Adipocyte (in vitro differentiated cells): ENCODE measurements around the gene ACP3.
A peak's percentile ranks its signal among the peaks of the same experiment; 100 is the strongest.

Experiments
- DNase-seq: peaks from one replicate; pipeline ENCODE4 v3.0.0-alpha.2; 2015; ENCODE audit warnings: low read depth
- H3K27me3 ChIP-seq: replicated peaks from 2 replicates; pipeline ENCODE4 v1.7.0; 2013; ENCODE audit warnings: mild to moderate bottlenecking, low read length, moderate library complexity; ENCODE audit not compliant: control insufficient read depth, insufficient read depth
- H3K36me3 ChIP-seq: 2 replicates; pipeline ENCODE4 v1.7.0; 2013; ENCODE audit warnings: low read length, mild to moderate bottlenecking, moderate library complexity; ENCODE audit not compliant: control insufficient read depth, insufficient read depth, severe bottlenecking
- H3K4me1 ChIP-seq: 2 replicates; pipeline ENCODE4 v1.7.0; 2013; ENCODE audit warnings: mild to moderate bottlenecking, low read length, moderate library complexity; ENCODE audit not compliant: control insufficient read depth, insufficient read depth
- H3K4me3 ChIP-seq: 2 replicates; pipeline ENCODE4 v1.7.0; 2013; ENCODE audit warnings: mild to moderate bottlenecking, low read length, moderate library complexity
- H3K9ac ChIP-seq: 2 replicates; pipeline ENCODE4 v1.7.0; 2013; ENCODE audit warnings: mild to moderate bottlenecking, low read length, moderate library complexity
- H3K9me3 ChIP-seq: 2 replicates; pipeline ENCODE4 v1.7.0; 2013; ENCODE audit warnings: mild to moderate bottlenecking, low read length, moderate library complexity; ENCODE audit not compliant: control insufficient read depth

The ACP3 gene, protein sequence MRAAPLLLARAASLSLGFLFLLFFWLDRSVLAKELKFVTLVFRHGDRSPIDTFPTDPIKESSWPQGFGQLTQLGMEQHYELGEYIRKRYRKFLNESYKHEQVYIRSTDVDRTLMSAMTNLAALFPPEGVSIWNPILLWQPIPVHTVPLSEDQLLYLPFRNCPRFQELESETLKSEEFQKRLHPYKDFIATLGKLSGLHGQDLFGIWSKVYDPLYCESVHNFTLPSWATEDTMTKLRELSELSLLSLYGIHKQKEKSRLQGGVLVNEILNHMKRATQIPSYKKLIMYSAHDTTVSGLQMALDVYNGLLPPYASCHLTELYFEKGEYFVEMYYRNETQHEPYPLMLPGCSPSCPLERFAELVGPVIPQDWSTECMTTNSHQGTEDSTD

DNA sequence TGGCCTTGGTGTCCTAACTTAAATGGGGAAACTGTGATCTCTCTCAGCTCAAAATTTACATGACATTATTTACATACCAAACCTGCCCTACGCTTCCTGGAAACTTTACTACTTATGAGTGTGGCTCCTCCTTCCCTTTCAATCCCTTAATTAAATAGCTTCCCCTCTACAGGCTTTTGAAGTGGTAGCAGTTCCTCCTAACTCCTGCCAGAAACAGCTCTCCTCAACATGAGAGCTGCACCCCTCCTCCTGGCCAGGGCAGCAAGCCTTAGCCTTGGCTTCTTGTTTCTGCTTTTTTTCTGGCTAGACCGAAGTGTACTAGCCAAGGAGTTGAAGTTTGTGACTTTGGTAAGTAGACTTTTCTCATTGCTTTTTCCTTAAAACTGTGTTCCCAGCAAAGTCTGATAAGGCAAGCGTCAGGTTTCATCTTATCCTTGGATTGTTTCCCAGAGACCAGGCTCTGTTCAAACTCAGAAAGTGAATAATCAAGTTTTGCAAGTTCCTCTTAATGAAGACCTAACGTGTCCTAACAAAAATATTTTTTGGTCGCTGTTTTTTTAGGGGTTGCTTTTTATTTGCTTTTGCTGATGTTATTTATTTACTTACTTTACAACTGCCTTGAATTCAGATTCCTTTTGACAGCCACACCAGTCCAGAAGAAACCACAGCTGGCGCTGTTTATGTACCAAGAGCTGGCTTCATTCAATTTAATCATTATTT lies at the start of gene ACP3:
TSS of gene ACP3 (plus strand) at position 179 of the 720 bp plus-strand sequence. CDS start at position 229, 50 bp downstream.
- DNase-seq = peak; percentile 85
- peak within 1 kb of the TSS; percentile 57 for H3K4me3 ChIP-seq

DNA sequence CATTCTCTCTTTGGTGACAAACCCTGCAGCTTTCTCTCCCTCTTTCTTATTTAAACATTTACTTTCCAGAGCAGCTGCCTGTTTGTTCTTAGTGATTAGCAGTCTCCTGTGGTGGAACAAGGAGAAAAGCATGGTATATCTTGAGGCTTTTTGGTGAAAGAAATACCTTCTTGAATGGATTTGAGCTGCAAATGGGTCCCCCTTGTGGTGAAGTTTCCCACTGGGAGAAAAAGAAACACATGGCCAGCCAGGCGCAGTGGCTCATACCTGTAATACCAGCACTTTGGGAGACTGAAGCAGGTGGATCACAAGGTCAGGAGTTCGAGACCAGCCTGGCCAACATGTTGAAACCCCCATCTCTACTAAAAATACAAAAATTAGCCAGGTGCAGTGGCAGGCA lies 48.3 kb upstream of the ACP3 start:
- Histone ChIP-seq H3K27me3 (no peaks in the 10 kb centered on the region), H3K4me1 (peaks cover 11% of the 10 kb centered on the region), H3K9ac (no peak overlapping the region), H3K9me3 (no peaks in the 10 kb centered on the region), H3K36me3 (no peaks in the 10 kb centered on the region), H3K4me3 (no peak overlapping the region)
- peak; percentile 48 for DNase-seq

More for the DNA sequence above, at the start of gene ACP3:
- peaks cover 35% of the 10 kb centered on the region for H3K4me1 ChIP-seq
- H3K36me3 ChIP-seq = no peaks in the 10 kb centered on the region
- peak within 1 kb of the TSS; percentile 64 for H3K9ac ChIP-seq
- no peaks in the 10 kb centered on the region for H3K9me3 ChIP-seq
- no peaks in the 10 kb centered on the region for H3K27me3 ChIP-seq

DNA sequence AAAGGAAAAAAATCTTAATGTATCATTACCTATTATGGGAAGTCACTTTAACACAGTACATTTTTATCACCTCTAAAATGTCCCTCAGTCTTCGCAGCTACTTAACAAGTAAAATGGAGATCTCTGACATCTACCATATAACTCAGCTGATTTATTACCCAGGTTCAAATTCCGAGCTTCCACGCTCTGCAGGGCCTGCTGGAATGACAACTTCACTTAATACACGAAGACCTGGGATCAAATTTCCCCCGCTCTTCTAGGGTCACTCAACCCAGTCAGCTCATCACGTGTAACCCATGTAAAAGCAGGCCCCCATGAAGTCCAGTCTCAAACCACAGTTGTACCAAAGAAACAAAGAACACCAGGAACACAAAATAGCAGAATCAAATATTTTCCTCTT lies 44.2 kb upstream of the ACP3 start:
- no peak for DNase-seq
- Histone ChIP-seq H3K4me3 (no peak overlapping the region), H3K4me1 (no peaks in the 10 kb centered on the region), H3K27me3 (no peaks in the 10 kb centered on the region), H3K36me3 (no peaks in the 10 kb centered on the region), H3K9ac (no peak overlapping the region), H3K9me3 (peaks cover 6% of the 10 kb centered on the region)

DNA sequence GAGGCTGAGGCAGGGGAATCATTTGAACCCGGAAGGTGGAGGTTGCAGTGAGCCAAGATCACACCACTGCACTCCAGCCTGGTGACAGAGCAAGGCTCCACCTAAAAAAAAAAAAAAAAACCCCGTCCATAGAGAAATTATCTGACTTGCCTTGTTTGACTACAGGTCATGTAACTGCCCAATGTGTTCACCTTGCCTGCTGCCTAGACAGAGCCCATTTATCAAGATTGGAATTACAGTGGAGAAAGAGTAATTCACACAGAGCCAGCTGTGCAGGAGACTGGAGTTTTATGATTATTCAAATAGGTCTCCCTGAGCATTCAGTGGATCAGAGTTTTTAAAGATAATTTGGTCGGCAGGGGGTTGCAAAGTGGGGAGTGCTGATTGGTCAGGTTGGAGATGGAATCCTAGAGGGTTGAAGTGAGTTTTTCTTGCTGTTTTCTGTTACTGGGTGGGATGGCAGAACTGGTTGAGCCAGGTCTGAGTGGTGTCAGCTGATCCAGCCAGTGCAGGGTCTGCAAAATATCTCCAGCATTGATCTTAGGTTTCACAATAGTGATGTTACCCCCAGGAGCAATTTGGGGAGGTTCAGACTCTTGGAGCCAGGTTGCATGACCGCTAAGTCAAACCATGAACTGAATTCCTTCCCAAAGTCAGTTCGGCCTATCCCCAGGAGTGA lies 40.8 kb upstream of the ACP3 start:
- Histone ChIP-seq H3K4me1 (no peaks in the 10 kb centered on the region), H3K27me3 (no peaks in the 10 kb centered on the region), H3K9ac (no peak overlapping the region), H3K4me3 (no peak overlapping the region), H3K36me3 (no peaks in the 10 kb centered on the region), H3K9me3 (peaks cover 7% of the 10 kb centered on the region)
- DNase-seq = no peak

DNA sequence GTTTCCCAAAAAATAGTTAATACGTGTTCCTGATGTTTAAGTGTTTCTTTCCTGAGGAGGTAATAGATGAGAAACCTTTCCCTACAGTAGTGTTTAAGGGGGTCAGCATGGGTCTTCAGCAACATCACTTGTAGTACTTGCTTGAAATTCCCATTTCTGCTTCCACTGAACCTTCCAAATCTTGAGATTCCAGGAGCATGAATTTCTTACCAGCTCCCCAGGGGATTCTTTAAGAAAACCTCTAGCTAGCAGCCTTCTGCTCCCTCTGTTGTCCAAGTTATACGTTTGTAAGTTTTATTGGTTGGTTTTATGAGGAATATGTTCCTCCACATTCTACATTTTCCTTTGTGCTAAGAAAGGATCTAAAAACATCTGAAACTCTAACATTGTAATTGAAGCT lies 38.2 kb upstream of the ACP3 start:
- H3K9ac ChIP-seq = no peak overlapping the region
- H3K9me3 ChIP-seq = peaks cover 7% of the 10 kb centered on the region
- no peak for DNase-seq
- no peaks in the 10 kb centered on the region for H3K36me3 ChIP-seq
- peaks cover 6% of the 10 kb centered on the region for H3K4me1 ChIP-seq
- H3K4me3 ChIP-seq = no peak overlapping the region
- no peaks in the 10 kb centered on the region for H3K27me3 ChIP-seq

DNA sequence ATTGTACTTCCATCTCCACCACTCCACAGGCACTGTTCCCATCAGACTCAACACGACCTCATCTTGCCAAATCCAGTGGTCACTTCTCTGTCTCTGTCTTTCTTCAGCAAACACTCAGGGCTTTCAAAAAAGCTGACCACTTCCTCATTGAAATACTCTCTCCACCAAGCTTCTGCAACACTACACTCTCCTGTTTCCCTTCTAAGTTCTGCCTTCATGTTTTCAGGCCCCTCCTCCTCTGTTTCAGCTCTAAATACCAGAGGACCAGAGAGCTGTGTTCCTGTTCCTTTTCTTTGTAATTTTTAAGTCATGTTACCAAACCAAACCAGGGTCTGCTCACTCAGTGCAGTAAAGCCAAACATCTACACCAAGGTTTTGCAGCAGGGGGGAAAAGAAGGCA lies 33.8 kb upstream of the ACP3 start:
- Histone ChIP-seq H3K4me1 (peaks cover 6% of the 10 kb centered on the region), H3K9ac (no peak overlapping the region), H3K9me3 (peaks cover 7% of the 10 kb centered on the region), H3K36me3 (no peaks in the 10 kb centered on the region), H3K27me3 (no peaks in the 10 kb centered on the region), H3K4me3 (no peak overlapping the region)
- peak; percentile 5 for DNase-seq

DNA sequence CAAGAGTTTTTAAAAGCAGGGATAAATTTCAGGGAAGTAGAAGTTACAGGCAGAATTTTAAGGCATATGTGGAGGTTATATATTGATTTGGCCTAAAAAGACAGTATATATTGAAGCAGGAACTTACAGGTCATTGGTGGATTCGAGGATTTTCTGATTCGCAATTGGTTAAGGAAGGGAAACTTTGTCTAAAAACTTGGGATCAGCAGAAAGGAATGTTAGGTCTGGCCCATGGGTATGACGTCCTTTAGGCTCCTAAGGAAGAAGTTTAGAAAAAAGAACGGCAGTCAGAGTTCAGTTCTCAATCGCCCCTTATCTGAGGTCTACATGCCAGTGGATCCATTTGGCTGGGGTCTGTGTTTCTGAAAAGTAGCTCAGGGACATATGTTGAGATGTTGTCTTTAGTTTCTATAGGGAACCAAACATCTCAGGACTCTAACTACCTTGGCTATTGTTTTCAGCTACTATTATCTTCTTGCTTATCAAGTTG lies 33.2 kb upstream of the ACP3 start:
- no peaks in the 10 kb centered on the region for H3K27me3 ChIP-seq
- no peaks in the 10 kb centered on the region for H3K36me3 ChIP-seq
- H3K4me3 ChIP-seq = no peak overlapping the region
- H3K9me3 ChIP-seq = peaks cover 7% of the 10 kb centered on the region
- peak; percentile 1 for DNase-seq
- no peak overlapping the region for H3K9ac ChIP-seq
- H3K4me1 ChIP-seq = peaks cover 6% of the 10 kb centered on the region

DNA sequence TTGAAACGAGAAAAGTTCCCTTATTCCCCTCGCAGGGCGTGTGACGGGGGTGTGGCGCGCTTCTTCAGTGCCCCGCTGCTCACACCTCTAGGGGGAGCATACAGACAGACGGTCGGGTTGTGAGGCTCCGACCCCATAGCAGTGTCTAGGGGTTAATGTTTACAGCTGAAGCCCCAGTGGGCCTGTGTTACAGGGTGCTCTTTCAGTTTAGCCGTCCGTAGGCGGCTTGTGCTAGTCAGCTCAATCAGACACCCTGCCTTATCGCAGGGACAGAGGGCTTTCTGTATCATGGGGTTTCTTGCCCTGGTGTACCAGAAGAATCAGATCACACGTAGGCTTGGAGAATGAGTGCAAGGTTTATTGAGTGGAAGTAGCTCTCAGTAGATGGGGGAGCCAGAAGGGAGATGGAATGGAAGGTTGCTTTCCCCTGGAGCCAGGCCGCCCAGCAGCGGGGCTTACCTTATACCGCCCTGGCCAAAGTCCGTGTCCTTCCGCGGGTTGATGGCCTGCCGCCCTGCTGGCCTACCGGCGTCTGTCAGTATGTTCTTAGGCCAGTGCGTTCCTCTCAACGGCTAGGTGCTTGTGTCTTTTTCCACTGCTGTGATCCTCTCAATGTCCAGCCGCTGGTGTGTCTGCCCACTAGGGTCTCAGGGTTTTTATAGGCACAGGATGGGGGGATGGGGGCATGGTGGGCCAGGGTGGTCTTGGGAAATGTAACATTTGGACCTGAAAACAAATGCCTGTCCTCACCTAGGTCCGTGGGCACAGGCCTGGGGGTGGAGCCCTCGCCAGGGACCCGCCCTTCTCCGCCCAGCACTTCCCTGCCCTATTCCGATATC lies 32.2 kb upstream of the ACP3 start:
- no peak for DNase-seq
- Histone ChIP-seq H3K4me3 (no peak overlapping the region), H3K9me3 (peaks cover 7% of the 10 kb centered on the region), H3K9ac (no peak overlapping the region), H3K27me3 (no peaks in the 10 kb centered on the region), H3K4me1 (peaks cover 6% of the 10 kb centered on the region), H3K36me3 (no peaks in the 10 kb centered on the region)

DNA sequence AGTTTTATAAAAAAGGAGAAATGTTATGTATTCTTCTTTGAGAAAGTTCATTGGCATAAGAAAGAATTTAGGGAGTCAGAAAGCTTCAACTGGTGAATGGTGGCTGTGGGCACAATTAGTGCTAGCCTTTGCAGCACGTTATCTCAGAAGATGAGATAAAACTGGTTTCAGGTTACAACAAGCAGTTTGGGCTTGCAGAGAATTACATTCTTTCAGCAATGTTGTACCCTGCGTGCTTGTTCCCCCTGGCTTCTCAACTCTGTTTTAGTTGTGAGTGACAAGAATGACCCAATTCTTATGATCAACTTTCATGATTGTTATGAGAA lies 31.6 kb upstream of the ACP3 start:
- no peaks in the 10 kb centered on the region for H3K36me3 ChIP-seq
- H3K4me3 ChIP-seq = no peak overlapping the region
- no peak for DNase-seq
- H3K4me1 ChIP-seq = peaks cover 6% of the 10 kb centered on the region
- H3K27me3 ChIP-seq = no peaks in the 10 kb centered on the region
- H3K9ac ChIP-seq = no peak overlapping the region
- peaks cover 7% of the 10 kb centered on the region for H3K9me3 ChIP-seq

DNA sequence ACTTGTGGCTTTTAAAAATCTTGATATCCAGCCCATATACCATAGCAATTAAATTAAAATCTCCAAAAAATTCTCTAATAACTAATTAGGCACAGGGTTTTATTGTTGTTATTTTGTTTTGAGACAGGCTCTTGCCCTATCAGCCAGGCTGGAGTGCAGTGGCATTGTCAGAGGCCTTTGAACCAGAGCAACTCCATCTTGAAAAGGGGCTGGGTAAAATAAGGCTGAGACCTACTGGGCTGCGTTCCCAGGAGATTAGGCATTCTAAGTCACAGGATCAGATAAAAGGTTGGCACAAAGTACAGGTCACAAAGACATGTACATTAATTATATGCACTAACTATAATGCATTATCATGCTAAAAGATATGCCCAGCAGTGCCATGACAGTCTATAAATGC lies 31.2 kb upstream of the ACP3 start:
- DNase-seq = no peak
- Histone ChIP-seq H3K4me3 (no peak overlapping the region), H3K27me3 (no peaks in the 10 kb centered on the region), H3K9me3 (peaks cover 7% of the 10 kb centered on the region), H3K9ac (no peak overlapping the region), H3K4me1 (peaks cover 10% of the 10 kb centered on the region), H3K36me3 (no peaks in the 10 kb centered on the region)
